Measurements from ENCODE around the gene KASH5. TPM values are rescaled to one million over a fixed set of nuclear protein-coding genes. Genes with fewer than 3 reads are reported as not detected.

The KASH5 gene
- total and polyA plus RNA-seq, 4 experiments from 2014 or later, result 0.23 to 0.69 TPM; not detected in 2

DNA sequence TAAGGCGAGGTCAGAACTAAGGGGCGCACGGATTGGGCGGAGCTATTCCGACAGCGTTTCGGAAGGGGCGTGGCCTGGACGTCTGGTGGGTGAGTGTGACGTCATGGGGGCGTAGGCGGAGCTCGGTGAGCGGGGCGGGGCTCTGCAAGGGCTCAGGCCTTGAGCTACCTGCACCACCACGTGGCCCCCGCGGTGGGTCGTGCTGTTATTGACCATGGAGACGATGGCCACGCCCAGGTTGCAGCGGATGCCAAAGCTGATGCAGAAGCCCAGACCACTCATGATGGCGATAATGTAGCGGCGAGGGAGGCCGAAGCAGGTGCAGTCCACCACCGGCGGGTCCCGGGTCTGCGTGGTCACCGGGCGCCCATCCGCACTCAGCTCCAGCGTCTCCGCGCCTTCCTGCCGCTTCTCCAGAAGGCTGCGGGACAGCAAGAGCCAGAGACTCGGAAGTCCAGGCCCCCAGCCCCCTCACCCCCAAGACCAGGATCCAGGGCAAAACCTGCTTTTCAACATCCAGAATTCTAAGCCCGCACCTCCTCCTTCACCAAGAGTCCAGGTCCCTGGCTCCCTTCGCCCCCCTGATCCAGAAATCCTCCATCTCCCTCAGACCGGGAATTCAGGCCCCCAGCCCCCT is 48.5 kb downstream of the KASH5 start:
- peaks cover 35% of the 10 kb centered on the region for H3K4me1 ChIP-seq (ENCODE audit: insufficient read depth, low read length)
- POLR2A ChIA-PET (ENCODE audit: partially characterized antibody), result interaction anchor here (0.6 to 1.3 kb wide), 6 partner anchors 12 to 59 kb away, joined by 3 to 4 read pairs (median 3); partner anchors contain the start of gene PIH1D1
- intact Hi-C loops (cut with micrococcal nuclease), result no loop called here
- no peaks in the 10 kb centered on the region for H3K36me3 ChIP-seq (ENCODE audit: insufficient read depth, low read length)
- H3K27me3 ChIP-seq (ENCODE audit: insufficient read depth, low read length), result peaks cover 68% of the 10 kb centered on the region
- Mint-ChIP-seq H3K36me3 (peaks cover 2 to 3% of the 10 kb centered on the region in 2 donors), H3K4me3 (peak overlapping the region in 3 of 8 donors; percentile 1 to 33 (median 24)), H3K27me3 (peaks cover 71 to 74% of the 10 kb centered on the region in 2 donors), H3K4me1 (peaks cover 16 to 52% (median 26%) of the 10 kb centered on the region in 4 donors), H3K9me3 (peaks cover 0 to 5% (median 0%) of the 10 kb centered on the region in 8 donors), H3K27ac (peak overlapping the region in 2 of 7 donors; percentile 13 to 33)
- CTCF ChIA-PET (ENCODE audit: partially characterized antibody), result interaction anchor here (1.3 kb wide), 1 partner anchor 14 kb away, joined by 3 read pairs; no protein-coding TSS in a partner anchor
- no peaks in the 10 kb centered on the region for H3K9me3 ChIP-seq (ENCODE audit: control insufficient read depth in 1 of 2, low read length in 2 of 2)
- H3K4me3 ChIP-seq (ENCODE audit: low read length in 2 of 2), result no peak overlapping the region
- peak in 2 of 5 donors; percentile 48 to 68 for DNase-seq
- no peak overlapping the region for H3K27ac ChIP-seq (ENCODE audit: low read depth, low read length)

DNA sequence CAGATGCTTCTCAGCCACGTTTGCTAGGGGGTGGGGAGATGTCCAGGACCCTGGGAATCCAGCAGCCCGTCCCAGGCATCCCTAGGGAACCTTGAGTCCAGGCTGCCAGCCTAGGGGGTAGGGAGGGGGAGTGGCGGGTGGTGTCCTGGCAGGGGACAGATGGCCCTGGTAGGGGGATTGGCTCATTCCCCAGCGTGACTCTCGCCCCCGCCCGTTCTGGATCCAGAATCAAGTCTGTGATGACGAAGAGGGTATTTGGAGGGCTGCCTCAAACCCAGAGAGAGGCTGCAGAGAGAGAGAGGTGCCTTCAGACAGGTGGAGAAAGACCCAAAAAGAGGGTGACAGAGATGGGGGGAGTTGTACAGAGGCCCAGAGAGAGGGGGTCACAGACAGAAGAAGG is 49.2 kb downstream of the KASH5 start:
- Mint-ChIP-seq H3K4me3 (no peak overlapping the region), H3K4me1 (peaks cover 20 to 54% (median 30%) of the 10 kb centered on the region in 4 donors), H3K27me3 (peaks cover 74 to 77% of the 10 kb centered on the region in 2 donors), H3K27ac (no peak overlapping the region), H3K9me3 (peaks cover 0 to 5% (median 0%) of the 10 kb centered on the region in 8 donors), H3K36me3 (peaks cover 2 to 3% of the 10 kb centered on the region in 2 donors)
- no peak overlapping the region for H3K27ac ChIP-seq (ENCODE audit: low read depth, low read length)
- peaks cover 70% of the 10 kb centered on the region for H3K27me3 ChIP-seq (ENCODE audit: insufficient read depth, low read length)
- no peak for DNase-seq
- no peak overlapping the region for H3K4me3 ChIP-seq (ENCODE audit: low read length in 2 of 2)
- no peaks in the 10 kb centered on the region for H3K36me3 ChIP-seq (ENCODE audit: insufficient read depth, low read length)
- intact Hi-C loops (cut with micrococcal nuclease), result no loop called here
- ChIA-PET POLR2A (ENCODE audit: partially characterized antibody) (no interaction called here), CTCF (ENCODE audit: partially characterized antibody) (interaction anchor here (1.3 kb wide), 1 partner anchor 15 kb away, joined by 3 read pairs; no protein-coding TSS in a partner anchor)
- H3K4me1 ChIP-seq (ENCODE audit: insufficient read depth, low read length), result peaks cover 38% of the 10 kb centered on the region
- no peaks in the 10 kb centered on the region for H3K9me3 ChIP-seq (ENCODE audit: control insufficient read depth in 1 of 2, low read length in 2 of 2)

GRCh38 chr19:49438261-49438660 is 50.2 kb downstream of the KASH5 start:
- Mint-ChIP-seq H3K4me3 (peak overlapping the region in 1 of 8 donors; percentile 1), H3K4me1 (peaks cover 21 to 54% (median 30%) of the 10 kb centered on the region in 4 donors), H3K9me3 (peaks cover 0 to 3% (median 0%) of the 10 kb centered on the region in 8 donors), H3K27me3 (peaks cover 73 to 74% of the 10 kb centered on the region in 2 donors), H3K36me3 (peaks cover 2% of the 10 kb centered on the region in 2 donors), H3K27ac (peak overlapping the region in 1 of 7 donors; percentile 79)
- Histone ChIP-seq H3K4me1 (ENCODE audit: insufficient read depth, low read length) (peaks cover 39% of the 10 kb centered on the region), H3K36me3 (ENCODE audit: insufficient read depth, low read length) (no peaks in the 10 kb centered on the region), H3K27me3 (ENCODE audit: insufficient read depth, low read length) (peaks cover 63% of the 10 kb centered on the region), H3K27ac (ENCODE audit: low read depth, low read length) (no peak overlapping the region), H3K9me3 (ENCODE audit: control insufficient read depth in 1 of 2, low read length in 2 of 2) (no peaks in the 10 kb centered on the region), H3K4me3 (ENCODE audit: low read length in 2 of 2) (no peak overlapping the region)
- no peak for DNase-seq
- intact Hi-C loops (cut with micrococcal nuclease), result no loop called here
- POLR2A ChIA-PET (ENCODE audit: partially characterized antibody), result interaction anchor here (1.6 kb wide), 1 partner anchor 32 kb away, joined by 3 read pairs; no protein-coding TSS in a partner anchor
- CTCF ChIA-PET (ENCODE audit: partially characterized antibody), result no interaction called here

DNA sequence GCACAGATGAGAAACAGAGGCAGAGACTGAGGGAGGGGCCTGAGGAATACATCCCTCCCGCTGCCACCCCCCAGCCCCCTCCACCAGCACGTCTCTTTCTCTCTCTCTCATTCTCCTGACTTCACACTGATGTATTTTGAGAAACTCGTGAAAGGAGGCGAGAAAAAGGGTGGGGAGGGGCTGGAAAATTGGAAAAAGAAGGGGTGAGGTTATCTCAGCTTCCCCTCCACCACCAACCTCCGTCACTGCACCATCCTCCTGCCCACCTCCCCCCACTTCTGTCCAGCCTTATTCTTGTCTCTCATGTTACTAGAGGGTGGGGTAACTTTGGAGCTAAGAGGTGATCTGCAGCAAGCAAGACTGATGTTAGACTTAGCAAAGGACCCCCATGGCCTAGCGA is 51.8 kb downstream of the KASH5 start:
- Mint-ChIP-seq H3K9me3 (peaks cover 0 to 8% (median 0%) of the 10 kb centered on the region in 8 donors), H3K4me1 (peaks cover 20 to 60% (median 33%) of the 10 kb centered on the region in 4 donors), H3K27ac (peak overlapping the region in 2 of 7 donors; percentile 44 to 51), H3K4me3 (peak overlapping the region in 1 of 8 donors; percentile 39), H3K27me3 (peaks cover 65 to 73% of the 10 kb centered on the region in 2 donors), H3K36me3 (peaks cover 0 to 5% of the 10 kb centered on the region in 2 donors)
- Histone ChIP-seq H3K4me1 (ENCODE audit: insufficient read depth, low read length) (peaks cover 40% of the 10 kb centered on the region), H3K27me3 (ENCODE audit: insufficient read depth, low read length) (peaks cover 56% of the 10 kb centered on the region), H3K27ac (ENCODE audit: low read depth, low read length) (no peak overlapping the region), H3K9me3 (ENCODE audit: control insufficient read depth in 1 of 2, low read length in 2 of 2) (no peaks in the 10 kb centered on the region), H3K4me3 (ENCODE audit: low read length in 2 of 2) (no peak overlapping the region), H3K36me3 (ENCODE audit: insufficient read depth, low read length) (no peaks in the 10 kb centered on the region)
- POLR2A ChIA-PET (ENCODE audit: partially characterized antibody), result interaction anchor here (1.2 to 1.6 kb wide), 3 partner anchors 13 to 30 kb away, joined by 3 to 4 read pairs (median 3); partner anchors contain the start of gene ALDH16A1
- CTCF ChIA-PET (ENCODE audit: partially characterized antibody), result interaction anchor here (1.0 to 1.7 kb wide), 3 partner anchors 12 to 48 kb away, joined by 3 to 4 read pairs (median 3); partner anchors contain the start of gene PIH1D1
- intact Hi-C loops (cut with micrococcal nuclease), result no loop called here
- DNase-seq, result no peak

DNA sequence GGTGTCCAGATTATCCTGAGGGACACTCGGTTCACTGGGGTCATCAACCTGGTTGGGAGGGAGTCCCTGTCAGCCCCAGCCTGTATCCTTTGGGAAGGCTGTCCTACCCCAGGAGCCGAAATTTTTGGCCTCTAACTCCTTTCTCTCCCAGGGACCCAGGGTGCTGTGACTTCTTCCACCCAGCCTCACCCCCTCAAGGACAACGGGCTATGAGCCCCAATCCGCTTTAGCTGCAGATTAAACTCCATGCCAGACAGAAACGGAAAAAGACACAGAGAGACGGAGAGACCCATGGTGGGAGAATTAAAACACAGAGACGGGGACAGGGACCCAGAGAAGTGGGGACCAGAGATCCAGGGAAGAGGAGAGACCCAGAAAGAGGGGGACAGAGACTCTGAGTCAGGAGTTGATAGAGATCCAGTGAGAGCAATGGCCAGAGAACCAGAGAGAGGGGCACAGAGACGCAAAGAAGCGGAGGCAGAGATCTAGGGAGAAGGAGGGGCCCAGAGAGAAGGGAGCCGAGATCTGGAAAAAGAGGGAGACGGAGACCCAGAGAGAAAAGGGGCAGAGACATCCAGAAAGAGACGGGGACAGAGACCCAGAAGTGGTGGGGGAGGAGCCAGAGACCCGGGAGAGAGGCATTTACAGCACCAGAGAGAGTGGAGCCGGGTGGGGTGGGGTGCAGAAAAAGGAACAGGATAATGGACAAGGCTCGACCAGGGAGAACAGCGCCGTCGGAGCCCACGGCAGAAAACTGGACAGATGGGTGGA is 52.6 kb downstream of the KASH5 start:
- ChIA-PET POLR2A (ENCODE audit: partially characterized antibody) (interaction anchor here (1.5 to 2.0 kb wide), 2 partner anchors 12 to 16 kb away, joined by 3 to 7 read pairs; partner anchors contain the start of gene PIH1D1), CTCF (ENCODE audit: partially characterized antibody) (interaction anchor here (1.2 to 2.7 kb wide), 3 partner anchors 11 to 46 kb away, joined by 3 to 12 read pairs (median 4); partner anchors contain the start of gene PIH1D1)

GRCh38 chr19:49441210-49441959 is 53.3 kb downstream of the KASH5 start, which contains the start of gene SLC17A7:
TSS of gene SLC17A7 (minus strand) at chr19:49441527. CDS start at chr19:49441379, 148 bp downstream.
- Mint-ChIP-seq H3K27ac (peak within 1 kb of the TSS in 6 of 7 donors; percentile 42 to 85 (median 74)), H3K9me3 (peaks cover 0 to 4% (median 0%) of the 10 kb centered on the region in 8 donors), H3K4me3 (peak within 1 kb of the TSS; percentile 77 to 85 (median 82)), H3K27me3 (peaks cover 49 to 59% of the 10 kb centered on the region in 2 donors), H3K4me1 (peaks cover 20 to 51% (median 31%) of the 10 kb centered on the region in 4 donors), H3K36me3 (peaks cover 0 to 11% of the 10 kb centered on the region in 2 donors)
- Histone ChIP-seq H3K27me3 (ENCODE audit: insufficient read depth, low read length) (peaks cover 55% of the 10 kb centered on the region), H3K27ac (ENCODE audit: low read depth, low read length) (no peak within 1 kb of the TSS), H3K36me3 (ENCODE audit: insufficient read depth, low read length) (peaks cover under 1% of the 10 kb centered on the region), H3K4me3 (ENCODE audit: low read length in 2 of 2) (no peak within 1 kb of the TSS), H3K4me1 (ENCODE audit: insufficient read depth, low read length) (peaks cover 36% of the 10 kb centered on the region), H3K9me3 (ENCODE audit: control insufficient read depth in 1 of 2, low read length in 2 of 2) (no peaks in the 10 kb centered on the region)
- intact Hi-C loops (cut with micrococcal nuclease), result no loop called here
- ChIA-PET CTCF (ENCODE audit: partially characterized antibody) (interaction anchor here (0.5 to 15.5 kb wide), 6 partner anchors 10 to 662 kb away, joined by 3 to 227 read pairs (median 8); partner anchors contain the start of genes FLT3LG and PIH1D1), POLR2A (ENCODE audit: partially characterized antibody) (interaction anchor here (0.6 to 2.9 kb wide), 7 partner anchors 11 to 55 kb away, joined by 3 to 15 read pairs (median 5); partner anchors contain the start of genes PIH1D1 and RPS11)
- DNase-seq, result no peak

More for the DNA sequence above, 52.6 kb downstream of the KASH5 start:
- Mint-ChIP-seq H3K4me1 (peaks cover 20 to 58% (median 35%) of the 10 kb centered on the region in 4 donors), H3K27ac (peak overlapping the region in 4 of 7 donors; percentile 26 to 77 (median 54)), H3K27me3 (peaks cover 57 to 66% of the 10 kb centered on the region in 2 donors), H3K9me3 (peaks cover 0 to 8% (median 0%) of the 10 kb centered on the region in 8 donors), H3K4me3 (peak overlapping the region in 7 of 8 donors; percentile 26 to 74 (median 61)), H3K36me3 (peaks cover 0 to 7% of the 10 kb centered on the region in 2 donors)
- DNase-seq, result no peak
- no peaks in the 10 kb centered on the region for H3K36me3 ChIP-seq (ENCODE audit: insufficient read depth, low read length)
- H3K27me3 ChIP-seq (ENCODE audit: insufficient read depth, low read length), result peaks cover 56% of the 10 kb centered on the region
- H3K4me1 ChIP-seq (ENCODE audit: insufficient read depth, low read length), result peaks cover 40% of the 10 kb centered on the region
- intact Hi-C loops (cut with micrococcal nuclease), result no loop called here
- no peak overlapping the region for H3K4me3 ChIP-seq (ENCODE audit: low read length in 2 of 2)
- no peaks in the 10 kb centered on the region for H3K9me3 ChIP-seq (ENCODE audit: control insufficient read depth in 1 of 2, low read length in 2 of 2)
- H3K27ac ChIP-seq (ENCODE audit: low read depth, low read length), result no peak overlapping the region

Measured in CD4-positive, alpha-beta memory T cell (primary cell).